ENCODE measurements around the gene PNPO. TPM values are rescaled to one million over a fixed set of nuclear protein-coding genes. Genes with fewer than 3 reads are reported as not detected.
A peak's percentile ranks its signal among the peaks of the same experiment; 100 is the strongest.

The PNPO gene
- total and polyA plus RNA-seq, 2 of the 4 experiments (the other 2 are of a cell fraction) = 13.9 to 34.1 TPM

DNA sequence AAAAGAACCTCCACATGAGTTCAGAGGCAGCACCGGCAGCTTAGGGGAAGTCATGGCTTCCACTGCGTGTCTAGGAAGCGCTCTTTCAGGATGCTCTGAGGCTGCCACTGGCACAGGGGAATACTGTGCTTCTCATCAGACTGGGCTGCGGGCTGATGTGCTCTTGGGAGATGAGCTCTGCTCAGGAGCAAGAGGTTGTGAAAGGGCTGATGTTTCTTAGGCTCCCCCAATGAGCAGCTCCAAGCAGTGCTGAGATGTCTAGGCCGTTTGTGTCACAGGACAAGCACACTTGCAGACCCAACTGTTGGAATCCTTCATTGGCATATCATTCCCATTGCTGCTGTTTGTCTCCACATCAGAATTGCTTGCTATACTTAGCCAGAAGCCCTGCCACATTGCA, 41.7 kb upstream of the PNPO start:
- H3K9me3 ChIP-seq (ENCODE audit: control insufficient read depth, insufficient read depth, low read length) = no peaks in the 10 kb centered on the region
- no peak for ATAC-seq (ENCODE audit: low read depth)
- H3K56ac ChIP-seq (ENCODE audit: extremely low read depth, insufficient read depth, low read length) = no peak overlapping the region
- H2AK5ac ChIP-seq (ENCODE audit: low read depth, low read length) = no peak overlapping the region
- intact Hi-C loops (cut with micrococcal nuclease) = no loop called here
- no peak overlapping the region for H3K4me2 ChIP-seq (ENCODE audit: low read depth, low read length)
- dilution Hi-C loops (cut with HindIII; ENCODE audit: low sequenced_read_pairs, unreplicated experiment) = no loop called here
- H2AFZ ChIP-seq (replicated peaks; ENCODE audit: low read length, poor library complexity) = no peak overlapping the region
- H3K9ac ChIP-seq (ENCODE audit: low read depth, low read length) = no peak overlapping the region
- in situ Hi-C loops (cut with MboI; ENCODE audit: low sequenced_read_pairs) = no loop called here
- no peak overlapping the region for H2BK5ac ChIP-seq (ENCODE audit: low read depth, low read length, poor library complexity, severe bottlenecking)
- ChIA-PET CTCF (no interaction called here), POLR2A (ENCODE audit: unreplicated experiment) (no interaction called here)
- no peak overlapping the region for H3K18ac ChIP-seq (ENCODE audit: low read depth, low read length)
- H3K14ac ChIP-seq (replicated peaks; ENCODE audit: low read depth, low read length) = no peak overlapping the region
- no peak overlapping the region for H2BK120ac ChIP-seq (ENCODE audit: low read depth, low read length)
- H3K23ac ChIP-seq (ENCODE audit: low read depth, low read length) = peak overlapping the region; percentile 15; the same call in 1 of the 2 replicates
- H3K36me3 ChIP-seq (ENCODE audit: control insufficient read depth, insufficient read depth, low read length) = no peaks in the 10 kb centered on the region
- no peak overlapping the region for H2BK15ac ChIP-seq (ENCODE audit: low read depth, low read length)
- H4K8ac ChIP-seq (ENCODE audit: low read depth in 2 of 2, low read length in 2 of 2) = no peak overlapping the region
- H2BK20ac ChIP-seq (ENCODE audit: low read depth, low read length) = no peak overlapping the region
- DNase-seq = no peak
- no peaks in the 10 kb centered on the region for H3K27me3 ChIP-seq (ENCODE audit: control insufficient read depth, insufficient read depth, low read length)
- no peaks in the 10 kb centered on the region for H4K20me1 ChIP-seq (ENCODE audit: insufficient read depth, low read length)
- H3K4me3 ChIP-seq (ENCODE audit: insufficient read depth, low read depth, low read length) = no peak overlapping the region
- H3K79me1 ChIP-seq (ENCODE audit: low read depth in 1 of 2, low read length in 2 of 2) = peaks cover 34 to 73% of the 10 kb centered on the region in 2 experiments
- H2AK9ac ChIP-seq (replicated peaks; ENCODE audit: low read depth, low read length, poor library complexity) = no peak overlapping the region
- no peak overlapping the region for H3K27ac ChIP-seq (ENCODE audit: insufficient read depth, low read length)
- TF ChIP-seq SMC3 (IDR thresholded peaks at IDR 0.05; ENCODE audit: low read depth, low read length) (no peak), BHLHE40 (IDR thresholded peaks at IDR 0.05; ENCODE audit: low read depth, low read length) (no peak), NFE2L2 (IDR thresholded peaks at IDR 0.05; ENCODE audit: low read depth, low read length) (no peak), CHD1 (IDR thresholded peaks at IDR 0.05; ENCODE audit: low read depth, low read length) (no peak), POLR2A (IDR thresholded peaks at IDR 0.05; ENCODE audit: low read depth, low read length) (no peak), FOS (IDR thresholded peaks at IDR 0.05; ENCODE audit: low read depth, low read length) (no peak), MAZ (IDR thresholded peaks at IDR 0.05; ENCODE audit: borderline replicate concordance, low read depth, low read length) (no peak), MAFK (IDR thresholded peaks at IDR 0.05; ENCODE audit: low read depth, low read length) (no peak)
- TF ChIP-seq, protein P1, sequence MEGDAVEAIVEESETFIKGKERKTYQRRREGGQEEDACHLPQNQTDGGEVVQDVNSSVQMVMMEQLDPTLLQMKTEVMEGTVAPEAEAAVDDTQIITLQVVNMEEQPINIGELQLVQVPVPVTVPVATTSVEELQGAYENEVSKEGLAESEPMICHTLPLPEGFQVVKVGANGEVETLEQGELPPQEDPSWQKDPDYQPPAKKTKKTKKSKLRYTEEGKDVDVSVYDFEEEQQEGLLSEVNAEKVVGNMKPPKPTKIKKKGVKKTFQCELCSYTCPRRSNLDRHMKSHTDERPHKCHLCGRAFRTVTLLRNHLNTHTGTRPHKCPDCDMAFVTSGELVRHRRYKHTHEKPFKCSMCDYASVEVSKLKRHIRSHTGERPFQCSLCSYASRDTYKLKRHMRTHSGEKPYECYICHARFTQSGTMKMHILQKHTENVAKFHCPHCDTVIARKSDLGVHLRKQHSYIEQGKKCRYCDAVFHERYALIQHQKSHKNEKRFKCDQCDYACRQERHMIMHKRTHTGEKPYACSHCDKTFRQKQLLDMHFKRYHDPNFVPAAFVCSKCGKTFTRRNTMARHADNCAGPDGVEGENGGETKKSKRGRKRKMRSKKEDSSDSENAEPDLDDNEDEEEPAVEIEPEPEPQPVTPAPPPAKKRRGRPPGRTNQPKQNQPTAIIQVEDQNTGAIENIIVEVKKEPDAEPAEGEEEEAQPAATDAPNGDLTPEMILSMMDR (conservative IDR thresholded peaks at IDR 0.05; ENCODE audit: low read depth, low read length) = no peak
- H4K5ac ChIP-seq (ENCODE audit: low read depth, low read length) = no peak overlapping the region
- WGBS, 2 experiments (ENCODE audit: extremely low coverage in 2 of 2, insufficient read length in 1 of 2) = 100% methylated on average over 2 of the region's 5 CpGs; no CpG with 5 or more reads in 1 of the 2 experiments
- H3K4ac ChIP-seq (ENCODE audit: low read depth, low read length) = no peak overlapping the region
- 0 out of 2 replicates have a peak, but pooled peaks cover 7% of the 10 kb centered on the region for H3K9me1 ChIP-seq (ENCODE audit: insufficient read depth, low read length)
- H4K91ac ChIP-seq (ENCODE audit: insufficient read depth, low read depth, low read length) = no peak overlapping the region
- BruUV-seq (replicated peaks) = no TSS peak
- H3K4me1 ChIP-seq (ENCODE audit: control insufficient read depth, insufficient read depth, low read length) = peaks cover 3% of the 10 kb centered on the region
